HG03565 (cell line): ENCODE data around the gene CFAP299.
"Not testable (repeated sequence)": the region's sequence is repeated elsewhere in the genome, so short reads cannot be mapped to it uniquely, and the experiment has no call there.

Source experiments
- ATAC-seq: cut with Tn5 transposase; IDR thresholded peaks from one replicate; pipeline ENCODE4 v1.9.1; 2021; ENCODE audit warnings: mild to moderate bottlenecking, moderate library complexity; ENCODE audit not compliant: unreplicated experiment

Gene CFAP299

GRCh38 chr4:80586716-80587115 is 251.2 kb downstream of the CFAP299 start:
- no peak for ATAC-seq

- ATAC-seq, result no peak
These were observed 252.4 kb downstream of the CFAP299 start for GRCh38 chr4:80587871-80588385.

GRCh38 chr4:80592950-80593349 is 257.4 kb downstream of the CFAP299 start:
- ATAC-seq, result no peak

GRCh38 chr4:80594701-80595100 is 259.2 kb downstream of the CFAP299 start:
- ATAC-seq, result no peak

GRCh38 chr4:80608281-80608980 is 272.9 kb downstream of the CFAP299 start:
- ATAC-seq, result no peak

GRCh38 chr4:80610199-80610598 is 274.7 kb downstream of the CFAP299 start:
- no peak for ATAC-seq

- ATAC-seq, result peak; percentile 91
These were observed 275.5 kb downstream of the CFAP299 start for GRCh38 chr4:80610845-80611677.

- ATAC-seq, result no peak
These were observed 276.1 kb downstream of the CFAP299 start for GRCh38 chr4:80611678-80611979.

GRCh38 chr4:80613470-80613869 is 277.9 kb downstream of the CFAP299 start:
- no peak for ATAC-seq

- ATAC-seq, result no peak
These were observed 278.8 kb downstream of the CFAP299 start for GRCh38 chr4:80614319-80614718.

GRCh38 chr4:80615099-80615498 is 279.6 kb downstream of the CFAP299 start:
- ATAC-seq, result no peak

GRCh38 chr4:80619070-80619674 is 283.6 kb downstream of the CFAP299 start:
- no peak for ATAC-seq

- no peak for ATAC-seq
These were observed 296.3 kb downstream of the CFAP299 start for GRCh38 chr4:80631861-80632260.

- no peak for ATAC-seq
These were observed 301.7 kb downstream of the CFAP299 start for GRCh38 chr4:80637190-80637589.

- ATAC-seq, result no peak
These were observed 310.5 kb downstream of the CFAP299 start for GRCh38 chr4:80646061-80646460.

- no peak for ATAC-seq
These were observed 320.1 kb downstream of the CFAP299 start for GRCh38 chr4:80655662-80656061.

GRCh38 chr4:80670118-80670517 is 334.6 kb downstream of the CFAP299 start:
- ATAC-seq, result not testable (repeated sequence)

- ATAC-seq, result no peak
These were observed 342.9 kb downstream of the CFAP299 start for GRCh38 chr4:80678413-80678812.

GRCh38 chr4:80680934-80681333 is 345.4 kb downstream of the CFAP299 start:
- ATAC-seq, result no peak

GRCh38 chr4:80685214-80685613 is 349.7 kb downstream of the CFAP299 start:
- ATAC-seq, result no peak

GRCh38 chr4:80687736-80688135 is 352.2 kb downstream of the CFAP299 start:
- ATAC-seq, result not testable (repeated sequence)

GRCh38 chr4:80694171-80694570 is 358.6 kb downstream of the CFAP299 start:
- no peak for ATAC-seq
